ENCODE data around the gene LIMA1.

GRCh38 chr12:50248883-50249282 is 34.4 kb downstream of the LIMA1 start:
- TF ChIP-seq CTCF (conservative IDR thresholded peaks at IDR 0.05; ENCODE audit: low read length) (no peak), EZH2phosphoT487 (IDR thresholded peaks at IDR 0.05; ENCODE audit: borderline replicate concordance, low read depth, low read length) (no peak)
